ENCODE measurements around the gene USP51. TPM values are rescaled to one million over a fixed set of nuclear protein-coding genes. Genes with fewer than 3 reads are reported as not detected.
"Not testable (repeated sequence)": the region's sequence is repeated elsewhere in the genome, so short reads cannot be mapped to it uniquely, and the experiment has no call there.

USP51 gene
- total and polyA plus RNA-seq, 8 donors, result 0.29 to 2.2 (median 0.45) TPM; not detected in 2

DNA sequence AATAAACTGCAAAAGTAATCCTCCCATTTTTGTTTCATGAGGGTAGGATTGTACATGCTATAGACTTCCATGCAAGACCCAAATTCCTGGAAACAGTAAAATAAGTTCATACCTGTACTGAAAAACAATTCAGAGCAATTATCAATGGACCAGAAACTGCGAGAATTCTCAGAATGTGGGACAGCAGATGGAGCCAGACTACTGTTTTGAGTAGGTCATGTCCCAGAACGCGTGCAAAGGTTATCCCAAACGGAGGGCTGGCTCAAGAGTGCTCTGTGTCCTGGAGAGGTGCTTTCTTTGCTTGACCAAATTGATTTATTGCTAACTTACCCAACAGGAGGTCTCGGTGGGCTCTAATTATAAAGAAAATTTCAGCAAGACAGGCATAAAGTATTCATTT is 39.4 kb downstream of the USP51 start:
- 16 to 26% (median 26%) methylated on average over 5 of the region's 5 CpGs for WGBS, 5 donors
- DNase-seq, result peak in 1 of 2 donors; percentile 15
- Histone ChIP-seq H3K4me3 (no peak overlapping the region), H3K27ac (no peak overlapping the region), H3K9me3 (no peaks in the 10 kb centered on the region), H3K27me3 (no peaks in the 10 kb centered on the region), H3K4me1 (peaks cover 0 to 7% (median 0%) of the 10 kb centered on the region in 4 donors), H3K36me3 (no peaks in the 10 kb centered on the region)
- intact Hi-C loops (cut with DNase I; ENCODE audit: low total_unique reads), result no loop called here
- no peak for TF ChIP-seq POLR2AphosphoS5 (IDR thresholded peaks at IDR 0.05)
- TF ChIP-seq, protein P1, sequence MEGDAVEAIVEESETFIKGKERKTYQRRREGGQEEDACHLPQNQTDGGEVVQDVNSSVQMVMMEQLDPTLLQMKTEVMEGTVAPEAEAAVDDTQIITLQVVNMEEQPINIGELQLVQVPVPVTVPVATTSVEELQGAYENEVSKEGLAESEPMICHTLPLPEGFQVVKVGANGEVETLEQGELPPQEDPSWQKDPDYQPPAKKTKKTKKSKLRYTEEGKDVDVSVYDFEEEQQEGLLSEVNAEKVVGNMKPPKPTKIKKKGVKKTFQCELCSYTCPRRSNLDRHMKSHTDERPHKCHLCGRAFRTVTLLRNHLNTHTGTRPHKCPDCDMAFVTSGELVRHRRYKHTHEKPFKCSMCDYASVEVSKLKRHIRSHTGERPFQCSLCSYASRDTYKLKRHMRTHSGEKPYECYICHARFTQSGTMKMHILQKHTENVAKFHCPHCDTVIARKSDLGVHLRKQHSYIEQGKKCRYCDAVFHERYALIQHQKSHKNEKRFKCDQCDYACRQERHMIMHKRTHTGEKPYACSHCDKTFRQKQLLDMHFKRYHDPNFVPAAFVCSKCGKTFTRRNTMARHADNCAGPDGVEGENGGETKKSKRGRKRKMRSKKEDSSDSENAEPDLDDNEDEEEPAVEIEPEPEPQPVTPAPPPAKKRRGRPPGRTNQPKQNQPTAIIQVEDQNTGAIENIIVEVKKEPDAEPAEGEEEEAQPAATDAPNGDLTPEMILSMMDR (IDR thresholded peaks at IDR 0.05), result peak in 1 of 7 experiments; percentile 19

DNA sequence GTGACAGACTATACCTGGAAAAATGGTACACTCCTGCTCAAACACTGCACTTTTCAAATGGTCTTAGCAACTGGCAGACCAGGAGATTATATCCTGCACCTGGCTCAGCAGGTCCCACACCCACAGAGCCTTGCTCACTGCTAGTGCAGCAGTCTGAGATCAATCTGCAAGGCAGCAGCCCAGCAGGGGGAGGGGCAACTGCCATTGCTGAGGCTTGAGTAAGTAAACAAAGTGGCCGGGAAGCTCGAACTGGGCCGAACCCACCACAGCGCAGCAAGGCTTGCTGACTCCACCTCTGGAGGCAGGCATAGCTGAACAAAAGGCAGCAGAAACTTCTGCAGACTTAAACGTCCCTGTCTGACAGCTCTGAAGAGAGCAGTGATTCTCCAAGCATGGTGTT is 46.2 kb downstream of the USP51 start:
- H3K27me3 ChIP-seq, H3K36me3 ChIP-seq, H3K9me3 ChIP-seq, H3K4me3 ChIP-seq, H3K4me1 ChIP-seq, DNase-seq, H3K27ac ChIP-seq: not testable (repeated sequence)
- intact Hi-C loops (cut with DNase I; ENCODE audit: low total_unique reads), result loop anchor here (10.0 kb wide), 1 partner anchor 101 kb away; no protein-coding TSS in a partner anchor
- WGBS, 5 donors, result 37 to 70% (median 57%) methylated on average over 2 to 5 of the region's 5 CpGs

Small RNA genes lying within 50 kb of the gene (small RNA-seq; reads per million reads assigned to genes)
- 0 reads per million in 4 donors for gene MIR4536-2

Other genes starting within 250 kb of the USP51 start
- gene PAGE3, start 224.9 kb downstream of the USP51 start, total RNA-seq, result not detected
- gene PAGE3, start 224.9 kb downstream of the USP51 start, polyA plus RNA-seq, result not detected
- gene MAGEH1, start 37.7 kb downstream of the USP51 start, total RNA-seq, result 10 to 100 TPM in 3 of 5 donors, 1 to 10 TPM in 1, not detected in 1; 1.8 to 31.8 (median 21.0) TPM
- 10 to 100 TPM in 2 of 3 donors, 1 to 10 TPM in 1; 9.5 to 16.9 (median 13.5) TPM for gene MAGEH1, start 37.7 kb downstream of the USP51 start, polyA plus RNA-seq
- gene FOXR2, start 133.6 kb upstream of the USP51 start, total RNA-seq, result not detected
- not detected for gene FOXR2, start 133.6 kb upstream of the USP51 start, polyA plus RNA-seq
- gene RRAGB, start 227.9 kb upstream of the USP51 start, total RNA-seq, result 10 to 100 TPM; 13.9 to 56.5 (median 47.8) TPM
- gene RRAGB, start 227.9 kb upstream of the USP51 start, polyA plus RNA-seq, result 10 to 100 TPM in 2 of 3 donors, 1 to 10 TPM in 1; 9.2 to 13.9 (median 11.0) TPM